Fibroblast of peridontal ligament (primary cell): Measurements from ENCODE around the gene NCF2.

Source experiments
- DNase-seq: peaks from one replicate; pipeline ENCODE4 v3.0.0-alpha.2; 2010; ENCODE audit errors: extremely low read depth

Gene NCF2

GRCh38 chr1:183583466-183583865 is 6.8 kb downstream of the NCF2 start:
- peak; percentile 37 for DNase-seq

GRCh38 chr1:183582021-183582713 is 8.1 kb downstream of the NCF2 start:
- no peak for DNase-seq

DNA sequence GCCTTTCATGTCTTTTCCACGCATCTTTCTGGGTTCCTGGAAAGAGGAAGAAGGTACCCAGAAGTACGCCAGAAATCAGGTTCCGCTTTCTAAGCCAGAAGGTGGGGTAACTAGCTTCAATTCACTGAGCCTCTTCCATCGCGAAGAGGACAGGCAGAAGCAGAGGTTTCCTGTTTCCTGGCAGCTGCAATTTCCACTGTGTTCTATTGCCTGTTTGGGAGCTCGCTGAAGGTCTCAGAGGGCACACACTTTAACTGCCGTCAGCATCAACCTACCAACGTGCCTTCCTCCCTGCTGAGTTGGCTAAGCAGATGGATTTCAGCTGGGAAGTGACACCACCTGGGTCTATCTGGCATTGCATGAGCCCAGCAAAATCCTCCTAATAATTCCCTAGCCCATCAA is 10.0 kb downstream of the NCF2 start:
- peak; percentile 15 for DNase-seq

GRCh38 chr1:183578856-183579255 is 11.4 kb downstream of the NCF2 start:
- DNase-seq = no peak

DNA sequence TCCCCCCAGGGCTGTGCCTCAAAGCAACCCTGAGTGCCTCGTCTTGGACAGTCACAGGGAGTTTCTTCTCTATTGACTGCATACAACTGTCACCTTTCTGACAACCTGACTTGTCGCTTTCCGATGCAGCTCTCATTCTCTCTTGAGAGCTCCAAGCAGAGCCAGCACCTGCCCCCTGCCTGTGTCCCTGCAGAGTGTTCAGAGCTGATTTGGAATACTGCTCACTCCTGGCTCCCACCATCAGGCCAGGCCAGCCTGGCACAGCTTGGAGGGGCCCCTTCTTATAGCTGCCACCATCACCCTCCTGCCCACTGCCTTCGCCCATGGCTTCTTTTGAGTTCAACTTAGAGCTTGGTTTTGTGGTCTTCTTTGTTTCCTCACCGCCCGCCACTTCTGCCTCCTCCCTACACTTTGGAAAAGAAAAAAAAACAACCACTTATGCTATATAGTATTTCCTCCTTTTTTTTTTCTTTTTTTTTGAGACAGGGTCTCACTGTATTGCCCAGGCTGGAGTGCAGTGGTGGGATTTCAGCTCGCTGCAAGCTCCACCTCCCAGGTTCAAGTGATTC is 12.3 kb downstream of the NCF2 start:
- DNase-seq = no peak

GRCh38 chr1:183576537-183576936 is 13.7 kb downstream of the NCF2 start:
- no peak for DNase-seq

GRCh38 chr1:183575606-183576005 is 14.7 kb downstream of the NCF2 start:
- no peak for DNase-seq

DNA sequence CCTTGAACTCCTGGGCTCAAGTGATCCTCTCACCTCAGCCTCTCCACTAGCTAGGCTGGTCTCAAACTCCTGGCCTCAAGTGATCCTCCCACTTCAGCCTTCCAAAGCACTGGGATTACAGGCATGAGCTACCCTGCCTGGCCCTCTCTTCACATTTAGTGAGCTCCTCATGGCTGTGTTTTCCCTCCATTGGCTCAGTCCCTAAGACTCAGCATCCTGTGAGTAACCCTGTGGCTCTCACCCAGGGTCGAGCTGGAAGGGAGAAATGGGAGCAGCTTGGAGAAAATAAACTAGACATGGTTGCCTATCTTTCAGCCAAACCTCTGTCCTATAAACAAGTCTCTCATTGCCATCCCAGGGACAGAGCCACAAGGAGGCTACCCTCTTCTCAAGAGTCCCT is 17.5 kb downstream of the NCF2 start:
- no peak for DNase-seq

- peak; percentile 41 for DNase-seq
Measured at GRCh38 chr1:183571678-183572268, 18.5 kb downstream of the NCF2 start.

GRCh38 chr1:183570451-183570850 is 19.8 kb downstream of the NCF2 start:
- no peak for DNase-seq

DNA sequence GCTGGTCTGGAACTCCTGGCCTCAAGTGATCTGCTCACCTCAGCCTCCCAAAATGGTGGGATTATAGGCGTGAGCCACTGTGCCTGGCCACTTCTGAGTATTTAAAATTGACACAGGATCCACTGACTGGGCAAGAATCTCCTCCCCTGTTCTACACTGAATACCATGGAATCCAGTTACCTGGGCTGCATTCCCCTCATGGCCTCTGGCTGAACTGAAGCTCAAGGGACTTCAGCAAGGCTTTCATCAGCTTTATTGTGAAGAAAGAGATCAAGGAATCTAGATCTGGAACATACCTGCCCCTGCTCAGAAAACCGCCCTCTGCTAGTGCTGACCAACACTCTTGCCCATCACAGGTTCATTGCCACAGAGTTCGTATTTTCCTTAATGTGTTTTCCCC is 20.5 kb downstream of the NCF2 start:
- no peak for DNase-seq

DNA sequence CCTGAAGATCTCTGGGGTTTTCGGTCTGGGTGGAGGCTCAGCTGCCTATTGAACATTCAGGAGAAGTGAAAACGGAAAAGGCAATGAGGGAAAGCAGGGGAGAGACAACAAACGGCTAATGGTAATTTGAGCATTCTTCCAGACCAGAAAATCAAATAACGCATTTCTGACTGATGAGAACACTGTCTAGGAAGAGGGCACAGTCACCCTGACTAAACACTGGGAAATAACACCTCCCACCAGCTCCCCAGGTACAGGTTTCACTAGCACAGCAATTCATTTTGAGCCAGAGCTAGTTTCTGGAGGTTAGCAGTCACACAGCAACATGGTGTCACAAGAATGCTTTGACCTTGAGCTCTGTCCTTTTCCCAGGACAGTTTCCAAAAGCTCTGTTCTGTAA is 21.1 kb downstream of the NCF2 start:
- peak; percentile 24 for DNase-seq

DNA sequence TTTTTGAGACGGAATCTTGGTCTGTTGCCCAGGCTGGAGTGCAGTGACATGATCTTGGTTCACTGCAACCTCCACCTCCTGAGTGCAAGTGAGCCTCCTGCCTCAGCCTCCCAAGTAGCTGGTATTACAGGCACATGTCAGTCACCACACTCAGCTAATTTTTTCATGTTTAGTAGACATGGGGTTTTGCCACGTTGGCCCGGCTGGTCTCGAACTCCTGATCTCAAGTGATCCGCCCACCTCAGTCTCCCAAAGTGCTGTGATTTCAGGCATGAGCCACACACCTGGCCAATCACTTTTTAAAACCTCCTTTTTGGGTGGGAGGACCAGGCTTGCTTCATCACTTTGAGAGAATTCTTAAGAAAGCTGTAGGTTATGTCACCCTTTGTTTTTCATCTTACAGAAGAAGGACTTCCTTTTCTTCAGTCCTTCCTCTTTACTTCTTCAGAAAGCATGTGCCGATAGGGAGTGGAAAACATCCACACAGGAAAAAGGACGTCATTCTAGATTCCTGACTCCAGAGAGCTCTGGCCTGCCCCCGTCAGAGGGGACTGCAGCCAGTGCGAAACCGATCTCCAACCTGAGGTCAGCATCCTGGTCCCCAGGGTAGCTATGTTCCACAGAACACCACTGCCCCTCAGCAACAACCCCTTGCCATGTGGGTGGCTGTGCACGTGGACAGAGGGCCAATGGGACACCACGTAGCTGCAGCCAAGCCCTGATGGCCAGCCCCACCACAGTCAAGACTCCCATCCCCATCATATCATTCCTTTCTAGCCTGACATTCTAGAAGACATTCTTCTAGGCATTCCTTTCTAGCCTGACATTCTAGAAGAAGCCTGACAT is 21.9 kb downstream of the NCF2 start:
- no peak for DNase-seq

DNA sequence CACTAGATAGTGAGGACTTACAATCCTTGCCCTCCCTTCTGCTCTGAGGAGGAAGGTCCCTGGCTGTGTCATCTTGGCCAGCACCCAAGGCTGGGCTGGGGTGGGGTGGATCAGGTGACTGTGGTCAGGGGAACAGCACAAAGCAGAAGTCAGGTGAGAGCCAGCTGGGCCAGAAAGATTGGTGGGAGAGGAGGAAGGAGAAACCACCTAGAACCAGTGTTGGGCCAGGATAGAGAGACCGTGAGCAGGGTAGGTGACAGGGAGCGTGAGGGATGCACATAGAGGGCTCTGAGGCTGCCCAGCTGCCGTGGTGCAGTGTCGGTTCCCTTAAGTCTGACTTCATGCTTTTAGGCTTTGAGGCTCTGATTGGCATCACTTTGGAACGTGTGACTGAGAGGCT is 22.7 kb downstream of the NCF2 start:
- DNase-seq = no peak

GRCh38 chr1:183566026-183566425 is 24.2 kb downstream of the NCF2 start:
- no peak for DNase-seq

GRCh38 chr1:183565261-183565660 is 25.0 kb downstream of the NCF2 start:
- DNase-seq = no peak

GRCh38 chr1:183562701-183563100 is 27.6 kb downstream of the NCF2 start:
- DNase-seq = no peak

DNA sequence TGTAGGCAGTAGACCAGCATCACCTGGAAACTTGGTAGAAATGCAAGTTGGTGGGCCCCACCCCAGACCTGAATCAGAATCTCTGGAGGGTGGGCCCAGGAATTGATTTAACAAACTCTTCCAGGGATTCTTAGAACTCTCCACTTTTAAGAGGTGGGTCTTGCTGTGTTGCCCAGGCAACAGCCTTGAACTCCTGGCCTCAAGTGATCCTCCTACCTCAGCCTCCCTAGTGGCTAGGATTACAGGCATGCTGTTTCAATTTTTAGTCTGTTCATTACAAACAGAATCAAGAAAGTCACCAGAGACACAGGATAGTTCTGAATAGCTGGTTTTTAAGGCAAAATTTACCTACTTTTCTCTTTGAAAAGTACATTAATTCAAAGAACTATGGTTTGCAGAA is 31.2 kb downstream of the NCF2 start:
- DNase-seq = no peak

DNA sequence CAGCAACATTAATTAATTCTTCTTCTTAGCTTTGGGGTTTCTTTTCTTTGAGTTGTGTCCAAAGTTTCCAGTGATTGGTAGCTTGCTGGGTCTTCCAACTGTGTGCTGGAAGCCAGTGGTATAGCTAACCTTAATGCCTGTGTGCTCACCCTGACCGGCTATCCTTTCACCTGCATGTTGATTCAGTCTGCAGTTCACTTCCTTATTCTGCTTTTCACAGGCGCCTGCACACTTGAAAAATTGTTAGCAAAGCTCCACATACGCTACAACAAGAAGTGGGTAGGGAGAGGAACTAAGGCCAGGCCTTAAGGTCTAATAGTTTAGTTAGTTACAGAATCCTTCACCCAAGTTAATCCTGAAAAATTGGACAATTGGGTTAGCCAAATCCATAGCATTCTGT is 35.7 kb downstream of the NCF2 start:
- no peak for DNase-seq

DNA sequence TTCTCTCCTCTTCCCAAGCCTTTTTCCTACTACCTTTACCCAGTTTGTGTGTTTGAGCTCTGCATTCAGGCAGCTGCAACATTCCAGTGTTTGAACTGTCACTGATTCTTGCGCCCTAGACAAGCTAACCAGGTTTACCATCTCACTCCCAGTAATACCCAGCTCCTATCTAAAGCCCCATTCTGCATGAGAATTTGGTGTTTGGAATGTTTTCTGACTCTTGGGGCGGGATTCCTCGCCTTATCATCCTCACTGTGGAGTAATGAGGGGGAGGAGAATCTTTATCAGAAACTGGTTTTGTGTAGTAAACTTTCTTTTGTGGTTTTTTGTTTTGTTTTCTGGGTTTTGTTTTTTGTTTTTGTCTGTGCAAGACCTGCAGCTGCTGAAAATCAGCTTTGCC is 36.5 kb downstream of the NCF2 start:
- no peak for DNase-seq

- no peak for DNase-seq
Measured at GRCh38 chr1:183553331-183553730, 36.9 kb downstream of the NCF2 start.

- no peak for DNase-seq
Measured at GRCh38 chr1:183552891-183553290, 37.4 kb downstream of the NCF2 start.

- no peak for DNase-seq
Measured at GRCh38 chr1:183552441-183552840, 37.8 kb downstream of the NCF2 start.
